GM12878 (cell line): Measurements from ENCODE around the gene CTRB2. TPM values are rescaled to one million over a fixed set of nuclear protein-coding genes. Genes with fewer than 3 reads are reported as not detected.

Experiments
- ATAC-seq: fragments of 200-7000 bp; cut with Tn5 transposase; 3 replicates; pipeline ENCODE4 v1.9.1; 2020; ENCODE audit warnings: mild to moderate bottlenecking, moderate library complexity
- BruUV-seq: library from RNA; stranded (reverse); fragments of 400-500 nt; replicated peaks from 2 replicates; lab custom pipeline; 2021; lab: Mats Ljungman, UMichigan
- CTCF ChIA-PET: fragments of 300-600 bp; sonication (Branson Sonifier 250); formaldehyde crosslinking; extraction: SDS; loops from one replicate; lab custom pipeline; 2021; ENCODE audit warnings: inconsistent platforms; lab: Yijun Ruan, JAX
- POLR2A ChIA-PET: fragments of 350-600 bp; formaldehyde crosslinking; extraction: SDS; loops from one replicate; lab custom pipeline; 2021; ENCODE audit warnings: inconsistent platforms; lab: Charles Lee
- RAD21 ChIA-PET: fragments of 300-600 bp; sonication (Branson Sonifier 250); formaldehyde crosslinking; loops from one replicate; lab custom pipeline; 2023; ENCODE audit warnings: antibody characterized with exemption; ENCODE audit not compliant: unreplicated experiment; lab: Charles Lee
- SMC1A ChIA-PET: fragments of 300-600 bp; sonication (Branson Sonifier 250); formaldehyde crosslinking; loops from one replicate; lab custom pipeline; 2023; ENCODE audit not compliant: unreplicated experiment, uncharacterized antibody; lab: Charles Lee
- DNase-seq: peaks from one replicate; pipeline ENCODE4 v3.0.0-alpha.2; 2011; ENCODE audit warnings: low read depth, low spot score
- FAIRE-seq: peaks from 3 replicates; lab custom pipeline; 2011; peaks lifted over from hg19 to GRCh38; lab: Jason Lieb, UNC
- H2AFZ ChIP-seq: 2 replicates; pipeline ENCODE4 v1.6.0; 2011; ENCODE audit warnings: low read depth, low read length, control low read depth; ENCODE audit not compliant: control insufficient read depth
- H3K27ac ChIP-seq: 2 replicates; pipeline ENCODE4 v1.5.1; 2011; ENCODE audit warnings: control low read depth; ENCODE audit not compliant: control insufficient read depth, insufficient read depth
- H3K27me3 ChIP-seq, 2 experiments: replicated peaks in 1 of 2; 2 replicates each; pipeline versions ENCODE4 v1.6.0 to v1.6.1; 2011; ENCODE audit warnings: low read length in 1 of 2; ENCODE audit not compliant: control insufficient read depth in 2 of 2, insufficient read depth in 2 of 2
- H3K36me3 ChIP-seq, 2 experiments: 2 replicates each; pipeline ENCODE4 v1.5.1; 2011; ENCODE audit warnings: low read length in 1 of 2; ENCODE audit not compliant: control insufficient read depth in 2 of 2, insufficient read depth in 2 of 2
- H3K4me1 ChIP-seq: 2 replicates; pipeline ENCODE4 v1.6.1; 2011; ENCODE audit warnings: mild to moderate bottlenecking, low read length, moderate library complexity, mixed read lengths; ENCODE audit not compliant: control insufficient read depth, insufficient read depth
- H3K4me2 ChIP-seq: 2 replicates; pipeline ENCODE4 v1.6.0; 2011; ENCODE audit warnings: control low read depth; ENCODE audit not compliant: control insufficient read depth, insufficient read depth
- H3K4me3 ChIP-seq: fragments of 200-600 bp; sonication (generic); 2 replicates; pipeline ENCODE4 v1.5.1; 2016
- H3K79me2 ChIP-seq: 2 replicates; pipeline ENCODE4 v1.6.0; 2011; ENCODE audit warnings: low read length; ENCODE audit not compliant: control insufficient read depth, insufficient read depth
- H3K9ac ChIP-seq: 2 replicates; pipeline ENCODE4 v1.8.0; 2011; ENCODE audit warnings: low read length, control low read depth, mixed read lengths; ENCODE audit not compliant: control insufficient read depth, insufficient read depth
- H3K9me3 ChIP-seq: replicated peaks from 3 replicates; pipeline ENCODE4 v1.5.1; 2011; ENCODE audit warnings: mild to moderate bottlenecking, low read length; ENCODE audit not compliant: control insufficient read depth, insufficient read depth
- H4K20me1 ChIP-seq: 2 replicates; pipeline ENCODE4 v1.6.0; 2011; ENCODE audit not compliant: control insufficient read depth, insufficient read depth
- BACH1 ChIP-seq: fragments of 450-650 bp; IDR thresholded peaks from 2 replicates; pipeline ENCODE4 v1.6.1; 2017; ENCODE audit warnings: mild to moderate bottlenecking, borderline replicate concordance
- CBX5 ChIP-seq: sonication (generic); IDR thresholded peaks from 2 replicates; pipeline ENCODE4 v1.6.1; 2016; ENCODE audit warnings: low read depth, moderate library complexity, mild to moderate bottlenecking, inconsistent platforms
- CREB1 ChIP-seq: IDR thresholded peaks from 2 replicates; pipeline ENCODE4 v1.6.1; 2012; ENCODE audit warnings: low read depth, mild to moderate bottlenecking, inconsistent platforms
- IRF5 ChIP-seq: fragments of 450-650 bp; IDR thresholded peaks from 2 replicates; pipeline ENCODE4 v1.6.1; 2017; ENCODE audit warnings: borderline replicate concordance
- KAT2A ChIP-seq: conservative IDR thresholded peaks from 2 replicates; pipeline ENCODE4 v1.6.1; 2011; ENCODE audit warnings: low read depth, low read length; ENCODE audit not compliant: control insufficient read depth
- MLLT1 ChIP-seq: fragments of 450-650 bp; IDR thresholded peaks from 2 replicates; pipeline ENCODE4 v1.6.1; 2016; ENCODE audit warnings: mild to moderate bottlenecking
- PKNOX1 ChIP-seq: fragments of 450-650 bp; IDR thresholded peaks from 2 replicates; pipeline ENCODE4 v1.6.1; 2016; ENCODE audit warnings: mild to moderate bottlenecking
- SKIL ChIP-seq: fragments of 450-650 bp; IDR thresholded peaks from 2 replicates; pipeline ENCODE4 v1.6.1; 2017; ENCODE audit warnings: mild to moderate bottlenecking, low read depth, inconsistent platforms; ENCODE audit not compliant: poor library complexity, severe bottlenecking
- STAT3 ChIP-seq: IDR thresholded peaks from 2 replicates; pipeline ENCODE4 v1.6.1; 2011; ENCODE audit warnings: low read depth, low read length, improper control_type of control experiment
- TBL1XR1 ChIP-seq: IDR thresholded peaks from 2 replicates; pipeline ENCODE4 v1.6.1; 2012; ENCODE audit warnings: low read depth, low read length, improper control_type of control experiment
- ZNF592 ChIP-seq: fragments of 450-650 bp; IDR thresholded peaks from 2 replicates; pipeline ENCODE4 v1.6.1; 2017; ENCODE audit warnings: mild to moderate bottlenecking, moderate library complexity
- WGBS: methylation state at CpG from one replicate; pipeline ENCODE4 v1.1.6; 2016; ENCODE audit warnings: low lambda C conversion rate; ENCODE audit not compliant: insufficient replicate concordance, insufficient coverage; ENCODE audit errors: missing lambda C conversion rate; 5-methylcytosine and 5-hydroxymethylcytosine counted together
- in situ Hi-C: fragments of 300-500 bp; cut with MboI; formaldehyde crosslinking; loops from 9 replicates; pipeline ENCODE4 v1.14.3; 2018; ENCODE audit warnings: mixed read lengths
- intact Hi-C: fragments of 100-400 bp; cut with micrococcal nuclease; formaldehyde crosslinking; loops from one replicate; pipeline ENCODE4 v1.14.2; 2022; ENCODE audit not compliant: unreplicated experiment
- polyA plus RNA-seq, 11 experiments: library from polyadenylated mRNA; depleted of rRNA in 4 of 11; unstranded in 6 of 11; stranded (reverse) in 5 of 11; fragments of >200 nt; fragmentation: Nextera tagmentation in 4 of 11; fragmentation: Illumina TruSeq in 1 of 11; extraction: Ambion mirVana in 4 of 11; extraction: Trizol in 1 of 11; gene quantifications; 1 replicate in 1 of 11; 2 replicates in 10 of 11; pipeline versions ENCODE4 v1.2.1 to v1.2.3, GENCODE V29; 2011 to 2016; ENCODE audit warnings: inconsistent platforms in 2 of 11, missing spikeins in 2 of 11, low read depth in 1 of 11
- total RNA-seq, 4 experiments: library from RNA; depleted of rRNA in 3 of 4; stranded (reverse); fragments of >200 nt in 3 of 4; fragmentation: Illumina TruSeq in 1 of 4; extraction: Trizol in 1 of 4; gene quantifications; 2 replicates each; pipeline versions ENCODE4 v1.2.1 to v1.2.3, GENCODE V29; 2013 to 2021

CTRB2 gene
- total and polyA plus RNA-seq, 10 of the 15 experiments (the other 5 are each of a cell fraction or from before 2014, with no cell fraction given) = 9.4 TPM; not detected in 9

- intact Hi-C loops = no loop called here
- Histone ChIP-seq H3K27me3 (no peaks in the 10 kb centered on the region), H3K9ac (no peak overlapping the region), H3K4me3 (no peak overlapping the region), H3K4me1 (no peaks in the 10 kb centered on the region), H3K9me3 (peaks cover 48% of the 10 kb centered on the region), H2AFZ (no peak overlapping the region), H3K36me3 (peaks cover 5 to 13% of the 10 kb centered on the region in 2 experiments), H3K27ac (no peak overlapping the region), H3K79me2 (no peaks in the 10 kb centered on the region), H4K20me1 (no peaks in the 10 kb centered on the region), H3K4me2 (no peak overlapping the region)
- DNase-seq = no peak
- in situ Hi-C loops = no loop called here
- FAIRE-seq = no peak
- SMC1A ChIA-PET = interaction anchor here (0.6 kb wide), 1 partner anchor 226 kb away, joined by 3 read pairs; no protein-coding TSS in a partner anchor
- no TSS peak for BruUV-seq
- RAD21 ChIA-PET = interaction anchor here (0.8 kb wide), 1 partner anchor 26 kb away, joined by 4 read pairs; no protein-coding TSS in a partner anchor
- CTCF ChIA-PET = no interaction called here
- no peak for TF ChIP-seq KAT2A
- TF ChIP-seq SKIL = no peak
- no peak for TF ChIP-seq BACH1
- no peak for TF ChIP-seq CBX5
- TF ChIP-seq IRF5 = no peak
- TF ChIP-seq CREB1 = no peak
- no peak for TF ChIP-seq STAT3
- no peak for TF ChIP-seq MLLT1
- no peak for TF ChIP-seq TBL1XR1
- TF ChIP-seq ZNF592 = no peak
- no peak for TF ChIP-seq PKNOX1
- POLR2A ChIA-PET = no interaction called here
- no peak for ATAC-seq
- 97% methylated on average over 4 of the region's 4 CpGs for WGBS
Observed at GRCh38 chr16:75172578-75172977, 34.4 kb downstream of the CTRB2 start.
